Epithelial cell of esophagus (primary cell): Measurements from ENCODE around the gene NELL2.

Experiments
- DNase-seq: peaks from one replicate; pipeline ENCODE4 v3.0.0; 2010; ENCODE audit warnings: low read depth
- H3K4me3 ChIP-seq: 2 replicates; pipeline ENCODE4 v1.5.1; 2011; ENCODE audit warnings: mild to moderate bottlenecking, low read length, control low read depth
- CTCF ChIP-seq: IDR thresholded peaks from 2 replicates; pipeline ENCODE4 v1.5.1; 2011; ENCODE audit warnings: low read depth, mild to moderate bottlenecking, low read length, control low read depth, inconsistent platforms; ENCODE audit not compliant: insufficient read depth; ENCODE audit errors: missing control alignments

Gene NELL2

GRCh38 chr12:44563486-44563885 lies 312.6 kb downstream of the NELL2 start:
- no peak overlapping the region for H3K4me3 ChIP-seq
- no peak for TF ChIP-seq CTCF
- no peak for DNase-seq

GRCh38 chr12:44558340-44559100 lies 317.6 kb downstream of the NELL2 start:
- TF ChIP-seq CTCF, result no peak
- no peak for DNase-seq
- H3K4me3 ChIP-seq, result no peak overlapping the region

GRCh38 chr12:44555454-44555853 lies 320.7 kb downstream of the NELL2 start:
- H3K4me3 ChIP-seq, result no peak overlapping the region
- no peak for DNase-seq
- no peak for TF ChIP-seq CTCF

- no peak for DNase-seq
- TF ChIP-seq CTCF, result no peak
- H3K4me3 ChIP-seq, result no peak overlapping the region
Measured at GRCh38 chr12:44551631-44552030, 324.5 kb downstream of the NELL2 start.

- no peak for DNase-seq
- no peak for TF ChIP-seq CTCF
- no peak overlapping the region for H3K4me3 ChIP-seq
Measured at GRCh38 chr12:44550377-44550776, 325.7 kb downstream of the NELL2 start.

- no peak overlapping the region for H3K4me3 ChIP-seq
- DNase-seq, result no peak
- TF ChIP-seq CTCF, result no peak
Measured at GRCh38 chr12:44546060-44546459, 330.1 kb downstream of the NELL2 start.

GRCh38 chr12:44544018-44544417 lies 332.1 kb downstream of the NELL2 start:
- DNase-seq, result no peak
- no peak for TF ChIP-seq CTCF
- H3K4me3 ChIP-seq, result no peak overlapping the region
